HG03342 (cell line): ENCODE measurements around the gene SMIM5.

Experiments used
- ATAC-seq: cut with Tn5 transposase; IDR thresholded peaks from one replicate; pipeline ENCODE4 v1.9.1; 2021; ENCODE audit warnings: mild to moderate bottlenecking, moderate library complexity; ENCODE audit not compliant: unreplicated experiment

SMIM5 gene

GRCh38 chr17:75639327-75639726 lies 6.1 kb downstream of the SMIM5 start:
- ATAC-seq = no peak

- ATAC-seq = no peak
Observed at GRCh38 chr17:75639771-75640555, 6.7 kb downstream of the SMIM5 start.

GRCh38 chr17:75640556-75641119 lies 7.4 kb downstream of the SMIM5 start:
- no peak for ATAC-seq

DNA sequence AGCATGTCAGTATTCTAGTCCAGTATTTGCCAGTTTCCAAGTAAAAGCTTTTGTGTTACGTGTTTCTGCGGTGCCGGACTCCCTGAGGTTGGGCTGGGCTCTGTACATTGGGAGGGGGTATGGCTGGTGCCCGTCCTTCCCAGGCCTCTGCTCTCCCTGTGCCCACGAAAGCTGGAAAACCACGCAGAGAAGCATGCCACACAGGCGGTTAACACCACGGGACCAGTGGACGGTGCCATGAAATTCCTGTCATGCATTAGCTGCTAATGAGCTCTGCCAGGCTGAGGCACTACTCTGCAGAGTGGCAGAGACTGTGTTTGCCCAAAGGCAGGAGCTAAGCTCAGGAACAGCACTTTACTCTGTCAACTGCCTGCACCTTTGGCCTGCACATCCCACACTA lies 8.1 kb downstream of the SMIM5 start:
- ATAC-seq = no peak

GRCh38 chr17:75642182-75642783 lies 9.0 kb downstream of the SMIM5 start:
- ATAC-seq = no peak

DNA sequence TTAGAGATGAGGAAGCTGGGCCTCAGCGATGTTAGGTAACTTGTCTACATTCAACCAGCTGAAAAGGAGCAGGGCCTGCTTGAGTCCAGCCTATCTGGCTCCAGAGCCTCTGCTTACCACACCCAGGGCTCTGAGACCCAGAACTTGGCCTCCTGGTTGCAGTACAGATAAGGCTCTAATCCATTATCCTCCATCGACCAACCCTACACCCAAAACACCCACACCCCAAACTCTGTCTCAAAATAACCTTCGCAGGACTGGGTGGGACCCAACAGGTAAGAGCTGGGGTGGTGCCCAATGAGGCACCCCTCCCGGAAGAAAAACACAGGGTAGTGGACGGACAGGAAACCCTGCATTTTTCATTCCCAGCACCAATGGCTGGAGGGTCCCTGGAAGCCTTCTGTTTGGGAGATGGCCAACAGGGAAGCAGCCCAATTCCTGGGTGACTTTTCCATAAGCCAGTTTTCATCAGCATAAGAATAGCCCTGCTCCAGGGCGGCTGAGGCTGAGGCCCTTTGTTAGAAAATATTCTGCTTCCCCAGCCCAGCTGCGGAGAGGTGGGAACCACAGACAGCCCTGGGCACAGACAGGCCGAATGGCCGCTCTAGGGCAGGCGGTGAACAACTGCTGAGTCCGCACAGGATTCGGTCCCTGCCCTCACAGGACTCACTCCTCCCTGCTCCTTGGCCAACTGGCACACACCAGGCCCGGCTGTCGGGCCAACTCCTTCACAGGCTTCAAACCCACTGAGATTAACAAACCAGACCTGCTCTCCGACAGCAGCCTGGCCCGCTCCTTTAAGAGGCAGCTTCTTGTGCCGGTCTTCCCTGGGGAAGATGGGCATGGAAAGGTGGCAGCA lies 9.8 kb downstream of the SMIM5 start:
- no peak for ATAC-seq

DNA sequence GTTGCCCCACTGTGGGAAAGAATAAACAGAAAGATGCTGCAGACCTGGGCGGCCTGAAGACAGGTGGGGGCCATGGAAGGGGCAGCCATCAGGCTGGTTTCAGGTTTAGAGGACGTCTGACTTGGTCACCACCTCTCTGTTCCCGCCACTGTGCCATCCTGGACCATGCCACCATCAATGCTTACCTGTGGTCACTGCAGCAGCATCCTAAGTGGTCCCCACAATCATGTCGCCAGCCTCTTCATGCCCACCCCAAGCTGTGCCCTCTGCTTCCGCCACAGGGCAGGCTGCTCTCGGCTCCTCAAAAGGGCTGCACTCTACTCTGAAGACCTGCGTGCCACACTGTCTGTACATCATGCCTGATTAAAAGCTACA lies 10.4 kb downstream of the SMIM5 start:
- ATAC-seq = no peak

DNA sequence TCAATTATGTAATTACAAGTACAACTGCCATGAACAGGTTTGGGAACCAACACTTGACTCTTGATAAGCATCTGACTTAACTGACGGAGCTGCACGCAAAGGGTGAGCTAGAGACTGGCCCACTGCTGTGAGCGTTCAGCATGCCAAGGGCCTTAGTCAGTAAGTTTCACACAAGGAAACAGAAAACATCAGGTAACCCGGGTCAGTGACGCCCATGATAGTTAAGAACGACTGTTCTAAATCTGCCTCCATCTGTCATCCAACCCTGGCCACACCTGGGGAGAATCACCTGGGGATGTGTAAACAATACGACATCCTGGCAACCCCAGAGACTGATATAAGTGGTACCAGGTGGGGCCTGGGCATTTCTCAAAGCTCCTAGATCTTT lies 12.3 kb downstream of the SMIM5 start:
- no peak for ATAC-seq

- peak; percentile 72 for ATAC-seq
Observed at GRCh38 chr17:75645889-75646637, 12.8 kb downstream of the SMIM5 start.

- no peak for ATAC-seq
Observed at GRCh38 chr17:75646638-75646992, 13.4 kb downstream of the SMIM5 start.

- ATAC-seq = no peak
Observed at GRCh38 chr17:75647061-75647460, 13.8 kb downstream of the SMIM5 start.

DNA sequence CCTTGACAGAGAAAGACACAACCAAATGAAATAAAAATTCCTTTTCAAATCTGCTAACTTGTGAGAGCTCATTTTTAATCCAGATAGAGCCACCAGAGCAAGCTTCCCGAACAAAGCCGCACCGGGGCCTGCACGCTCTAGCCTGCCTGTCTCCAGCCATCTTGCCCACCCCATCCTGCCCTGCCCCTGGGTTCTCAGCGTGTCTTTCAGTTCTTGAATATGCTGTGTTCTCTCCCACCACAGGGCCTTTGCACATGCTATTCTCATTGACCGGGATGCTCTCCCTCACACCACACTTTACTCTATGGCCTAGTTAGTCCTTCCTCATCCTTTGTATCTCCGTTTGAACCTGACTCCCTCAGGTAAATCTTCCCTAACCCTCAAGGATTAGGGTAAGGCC lies 14.7 kb downstream of the SMIM5 start:
- ATAC-seq = no peak

DNA sequence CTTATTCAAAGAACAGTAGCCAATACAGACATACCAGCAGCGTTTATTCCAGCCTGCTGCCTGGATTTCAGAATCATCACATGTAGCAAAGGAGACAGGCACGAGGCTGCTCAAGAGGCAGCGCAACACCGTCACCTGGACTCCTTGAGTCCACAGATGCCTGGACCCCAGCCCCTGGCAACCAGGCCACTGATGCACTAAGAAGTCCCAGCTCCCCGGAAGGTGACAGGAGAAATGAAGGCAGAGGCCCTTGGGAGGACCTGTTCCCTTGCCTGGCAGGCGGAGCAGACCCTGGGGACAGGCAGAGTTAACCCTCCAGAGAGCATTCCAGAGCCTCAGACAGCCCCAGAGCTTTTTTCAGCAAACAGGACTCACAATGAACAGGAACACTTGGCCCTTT lies 16.5 kb downstream of the SMIM5 start:
- ATAC-seq = no peak

DNA sequence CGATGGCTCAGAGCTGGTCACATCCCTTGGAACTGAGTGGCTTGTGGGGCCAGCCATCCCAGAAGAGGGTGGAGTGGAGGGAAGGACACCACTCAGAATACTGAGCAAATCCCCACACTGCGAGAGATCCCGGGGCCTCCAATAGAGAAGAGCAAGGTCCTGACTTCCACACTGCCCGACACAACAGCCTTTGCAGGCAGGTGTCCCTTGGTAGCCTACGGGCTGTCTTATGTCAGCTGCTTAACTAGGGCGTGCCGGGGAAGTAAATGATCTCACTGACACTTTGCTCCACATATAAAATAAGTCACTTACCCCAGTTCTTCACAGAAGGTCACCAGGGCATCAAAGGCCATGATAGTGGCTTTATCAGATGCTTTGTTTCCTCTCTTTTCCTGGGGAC lies 17.6 kb downstream of the SMIM5 start:
- no peak for ATAC-seq

DNA sequence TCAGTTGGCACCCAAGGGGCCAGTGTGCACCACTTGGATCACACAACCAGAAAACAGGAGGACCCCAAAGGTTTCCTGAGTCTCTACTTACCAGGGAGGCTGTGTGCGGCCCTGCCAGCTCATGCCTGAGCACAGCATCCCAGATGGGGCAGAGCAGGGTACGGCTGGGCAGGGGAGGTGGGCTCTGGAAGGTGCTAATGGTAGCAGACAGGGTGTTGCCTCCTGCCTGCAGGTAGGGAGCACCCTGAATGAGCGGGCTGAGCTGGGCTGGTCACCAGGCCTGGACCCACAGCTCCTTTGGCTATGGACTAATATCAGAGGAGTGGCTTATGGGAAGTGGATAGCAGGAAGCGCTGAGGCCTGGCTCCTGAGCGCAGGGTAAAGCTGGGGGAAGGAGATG lies 19.1 kb downstream of the SMIM5 start:
- ATAC-seq = no peak

DNA sequence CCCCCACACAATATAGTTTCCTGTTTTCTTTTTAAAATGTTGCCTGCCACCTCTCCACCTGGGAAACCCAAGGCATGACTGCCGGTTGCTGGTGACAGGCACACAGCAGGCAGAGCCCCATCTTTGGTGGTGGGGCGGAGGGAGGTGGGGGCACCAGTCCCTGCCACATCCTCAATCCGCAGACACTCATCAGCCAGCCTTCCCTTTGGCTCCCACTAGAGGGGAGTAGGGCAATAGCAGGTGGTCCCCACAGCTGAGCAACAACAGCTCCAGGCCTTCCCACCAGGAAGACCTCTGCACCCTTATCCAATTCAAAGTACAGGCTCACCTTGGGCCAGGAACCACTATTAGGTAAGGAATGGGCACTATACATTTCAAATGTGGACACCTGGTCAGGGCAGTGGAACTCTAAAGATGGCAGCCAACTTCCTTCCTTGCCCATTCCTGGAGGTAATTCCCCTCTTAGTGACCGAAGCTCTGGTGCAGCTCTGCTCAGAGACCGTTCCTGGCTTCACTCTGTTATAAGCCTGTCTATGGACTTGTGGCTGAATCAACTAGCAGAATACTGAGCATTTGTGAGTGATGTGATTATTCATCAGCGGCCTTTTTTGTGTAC lies 19.8 kb downstream of the SMIM5 start:
- no peak for ATAC-seq

DNA sequence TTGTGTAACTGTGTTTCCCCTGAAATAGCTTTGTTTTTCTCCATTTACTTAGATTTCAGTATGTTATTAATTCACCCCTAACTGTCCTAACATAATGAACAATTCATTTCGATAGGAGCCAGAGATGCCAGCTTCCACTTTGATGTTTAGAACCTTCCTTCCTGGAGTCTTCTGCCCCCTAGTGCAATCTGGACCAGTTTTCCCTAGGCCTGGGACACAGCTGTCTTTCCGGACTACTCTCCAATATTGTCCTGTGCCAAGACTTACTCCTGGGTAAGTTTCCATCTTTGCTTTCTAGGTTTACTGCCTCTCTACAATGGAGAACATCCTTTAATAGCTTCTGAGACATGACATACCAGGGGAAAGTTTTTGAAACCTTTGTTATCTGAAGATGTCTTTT lies 20.9 kb downstream of the SMIM5 start:
- no peak for ATAC-seq

GRCh38 chr17:75658237-75658636 lies 25.0 kb downstream of the SMIM5 start:
- ATAC-seq = no peak

DNA sequence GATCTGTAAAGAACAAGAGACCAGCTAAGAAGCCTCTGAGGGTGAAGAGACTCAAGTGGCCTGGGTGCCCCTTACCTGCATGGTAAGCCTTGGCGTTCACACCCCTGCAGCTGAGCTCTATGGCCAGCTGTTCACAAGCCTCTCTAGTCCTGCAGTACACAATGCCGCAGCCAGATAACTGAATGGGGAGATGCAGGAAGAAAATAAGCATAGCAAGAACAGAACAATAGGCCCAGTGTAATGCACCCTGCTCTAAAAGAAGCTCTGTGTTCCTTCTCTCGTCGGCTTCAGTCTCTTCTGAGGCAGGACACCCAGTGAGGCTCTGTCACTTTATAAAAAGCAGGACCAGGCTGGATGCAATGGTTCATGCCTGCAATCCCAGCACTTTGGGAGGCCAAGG lies 28.3 kb downstream of the SMIM5 start:
- ATAC-seq = no peak

DNA sequence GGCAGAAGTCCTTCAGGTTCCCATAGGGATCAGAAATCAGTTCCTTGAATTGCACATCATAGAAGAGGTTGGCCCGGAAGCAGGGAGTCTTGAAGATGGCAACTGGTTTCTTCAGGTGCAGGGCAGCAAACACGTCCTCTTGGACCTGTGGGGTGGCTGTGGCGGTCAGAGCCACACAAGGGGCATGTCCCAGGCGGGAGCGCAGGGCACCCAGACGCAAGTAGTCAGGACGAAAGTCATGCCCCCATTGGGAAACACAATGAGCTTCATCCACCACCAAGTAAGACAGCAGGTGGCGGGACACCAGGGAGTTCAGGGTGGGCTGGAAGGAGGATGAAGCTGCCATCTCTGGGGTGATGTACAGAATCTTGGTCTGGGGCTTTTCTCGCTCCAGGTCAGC lies 29.3 kb downstream of the SMIM5 start:
- ATAC-seq = no peak
